GM21447 (cell line): Measurements from ENCODE around the gene UBE2V1.
"Not testable (repeated sequence)": the region's sequence is repeated elsewhere in the genome, so short reads cannot be mapped to it uniquely, and the experiment has no call there.

ENCODE experiments used
- ATAC-seq: cut with Tn5 transposase; IDR thresholded peaks from one replicate; pipeline ENCODE4 v1.9.1; 2021; ENCODE audit not compliant: unreplicated experiment

UBE2V1 gene

GRCh38 chr20:50066161-50066834 lies 46.7 kb downstream of the UBE2V1 start:
- no peak for ATAC-seq

- ATAC-seq: no peak
Observed at GRCh38 chr20:50065325-50065615, 47.7 kb downstream of the UBE2V1 start.

GRCh38 chr20:50063763-50064162 lies 49.2 kb downstream of the UBE2V1 start:
- ATAC-seq: not testable (repeated sequence)

- no peak for ATAC-seq
Observed at GRCh38 chr20:50062006-50062838, 50.7 kb downstream of the UBE2V1 start.

GRCh38 chr20:50061151-50062005 lies 51.6 kb downstream of the UBE2V1 start:
- ATAC-seq: no peak

GRCh38 chr20:50058662-50059402 lies 54.1 kb downstream of the UBE2V1 start:
- ATAC-seq: no peak

- ATAC-seq: no peak
Observed at GRCh38 chr20:50057714-50058053, 55.3 kb downstream of the UBE2V1 start.

- ATAC-seq: no peak
Observed at GRCh38 chr20:50056951-50057713, 55.8 kb downstream of the UBE2V1 start.

- ATAC-seq: no peak
Observed at GRCh38 chr20:50056408-50056926, 56.5 kb downstream of the UBE2V1 start.

GRCh38 chr20:50055524-50056083 lies 57.3 kb downstream of the UBE2V1 start:
- ATAC-seq: no peak

GRCh38 chr20:50054626-50055511 lies 58.1 kb downstream of the UBE2V1 start:
- no peak for ATAC-seq

- ATAC-seq: no peak
Observed at GRCh38 chr20:50054231-50054547, 58.8 kb downstream of the UBE2V1 start.

- no peak for ATAC-seq
Observed at GRCh38 chr20:50053362-50054230, 59.4 kb downstream of the UBE2V1 start.

- no peak for ATAC-seq
Observed at GRCh38 chr20:50052550-50053361, 60.2 kb downstream of the UBE2V1 start.

GRCh38 chr20:50050660-50051308 lies 62.2 kb downstream of the UBE2V1 start:
- no peak for ATAC-seq

- ATAC-seq: no peak
Observed at GRCh38 chr20:50050214-50050613, 62.7 kb downstream of the UBE2V1 start.
